Right kidney (tissue), 1 donor: Measurements from ENCODE around the gene CLIC5.
A peak's percentile ranks its signal among the peaks of the same experiment; 100 is the strongest.
"Not testable (repeated sequence)": the region's sequence is repeated elsewhere in the genome, so short reads cannot be mapped to it uniquely, and the experiment has no call there.

Experiments used
- DNase-seq: peaks from one replicate; pipeline ENCODE4 v3.0.0-alpha.2; 2016

Gene CLIC5

DNA sequence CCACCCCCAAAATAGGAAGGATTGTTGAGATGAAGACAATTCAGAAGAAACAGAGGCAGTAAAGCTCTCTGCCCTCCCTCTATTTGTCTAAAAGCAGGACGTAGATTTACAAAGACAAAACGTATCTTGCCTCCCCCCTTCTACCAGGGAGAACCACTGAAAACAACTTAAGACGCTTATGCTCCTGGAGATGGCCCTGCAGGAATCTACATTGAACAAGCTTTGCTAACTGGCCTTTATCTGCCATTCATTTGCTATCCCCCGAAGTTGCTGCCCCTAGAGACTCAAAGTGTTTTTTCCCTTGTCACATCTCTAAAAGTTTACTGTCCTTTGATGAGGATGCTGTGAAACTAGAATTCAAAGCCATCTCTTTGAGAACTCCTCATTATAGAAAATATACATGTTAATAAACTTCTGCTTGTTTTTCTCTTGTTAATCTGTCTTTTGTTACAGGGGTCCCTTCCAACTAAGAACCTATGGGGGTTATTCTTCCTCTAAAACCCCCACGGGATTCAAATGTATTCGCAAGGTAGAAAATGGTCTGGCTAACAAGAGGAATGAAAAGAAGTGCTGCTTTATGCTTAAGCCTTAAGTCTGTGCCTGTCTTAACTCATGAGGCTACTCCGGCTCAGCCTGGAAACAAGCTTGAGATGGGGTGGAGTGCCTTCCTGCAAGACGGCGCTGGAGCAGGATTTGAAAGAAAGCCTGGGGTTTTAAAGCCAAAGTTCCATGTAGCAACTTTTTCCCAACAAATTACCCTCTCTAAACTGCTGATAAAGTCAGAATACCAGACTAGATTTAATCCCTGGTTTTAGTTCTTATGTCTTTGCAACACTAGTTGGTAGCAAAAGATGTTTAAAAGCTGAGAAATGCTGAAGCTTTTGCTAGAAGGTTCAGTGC, 88.0 kb downstream of the CLIC5 start:
- DNase-seq = no peak

- DNase-seq = not testable (repeated sequence)
Measured at GRCh38 chr6:45926423-45926822, 89.2 kb downstream of the CLIC5 start.

GRCh38 chr6:45924763-45925342, 90.8 kb downstream of the CLIC5 start:
- DNase-seq = no peak

- DNase-seq = no peak
Measured at GRCh38 chr6:45923831-45924391, 91.7 kb downstream of the CLIC5 start.

DNA sequence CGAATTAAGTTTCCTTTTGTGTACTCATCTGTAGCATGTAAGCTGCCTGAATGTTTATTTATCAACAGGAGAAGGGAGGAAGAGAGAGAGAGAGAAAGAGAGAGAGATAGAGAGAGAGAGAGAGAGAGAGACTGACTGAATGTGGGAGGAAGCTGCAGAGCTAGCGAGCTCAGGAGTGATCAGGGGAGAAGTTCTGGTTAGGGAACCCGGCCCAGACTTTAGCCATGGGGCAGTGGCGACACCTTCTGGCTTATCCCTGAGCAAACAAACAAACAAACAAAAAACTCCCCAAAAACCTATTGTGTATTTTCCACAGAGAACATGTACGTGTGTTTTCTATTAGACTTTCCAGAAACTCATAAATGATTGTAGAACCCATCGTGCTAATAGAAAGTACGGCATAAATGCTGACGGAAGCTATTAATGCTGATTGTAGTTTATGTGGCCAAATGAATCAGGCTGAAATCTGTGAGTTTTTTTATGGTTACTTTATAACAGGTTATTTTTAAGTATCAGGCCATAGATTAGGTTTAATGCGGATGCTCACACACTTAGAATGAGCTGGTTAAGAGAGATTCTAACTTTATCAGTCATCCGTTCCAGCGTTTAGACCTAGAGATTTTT, 92.8 kb downstream of the CLIC5 start:
- DNase-seq = peak; percentile 47

DNA sequence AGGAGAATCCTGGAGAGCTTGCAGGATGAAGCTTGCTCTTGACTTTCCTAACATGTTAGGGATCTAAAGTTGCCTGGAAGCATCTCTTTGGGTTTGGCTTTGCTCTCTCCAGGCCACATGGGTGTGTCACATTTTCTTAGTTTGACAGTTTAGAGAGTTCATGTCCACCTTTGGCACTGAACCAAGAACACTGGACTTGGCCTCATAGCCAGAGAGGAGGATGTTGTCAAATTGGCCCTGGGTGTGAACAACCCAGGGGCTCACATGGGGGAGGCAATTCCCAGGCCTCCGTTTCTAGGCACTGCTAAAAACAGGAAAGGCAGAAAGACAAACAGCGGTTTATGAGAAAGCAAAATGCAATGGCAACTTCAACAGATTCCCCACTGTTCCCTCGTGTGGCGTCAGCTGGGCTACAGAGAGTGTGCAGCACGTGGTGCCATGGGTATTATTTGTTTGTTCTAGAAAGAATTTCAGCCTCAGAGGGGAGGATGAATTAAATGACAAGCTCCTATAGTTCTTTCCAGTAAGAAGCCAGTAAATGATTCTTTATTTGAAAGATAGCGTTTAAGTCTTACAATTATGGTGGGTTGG, 93.9 kb downstream of the CLIC5 start:
- DNase-seq = no peak

- no peak for DNase-seq
Measured at GRCh38 chr6:45920819-45921511, 94.7 kb downstream of the CLIC5 start.

GRCh38 chr6:45917439-45917838, 98.2 kb downstream of the CLIC5 start:
- no peak for DNase-seq

DNA sequence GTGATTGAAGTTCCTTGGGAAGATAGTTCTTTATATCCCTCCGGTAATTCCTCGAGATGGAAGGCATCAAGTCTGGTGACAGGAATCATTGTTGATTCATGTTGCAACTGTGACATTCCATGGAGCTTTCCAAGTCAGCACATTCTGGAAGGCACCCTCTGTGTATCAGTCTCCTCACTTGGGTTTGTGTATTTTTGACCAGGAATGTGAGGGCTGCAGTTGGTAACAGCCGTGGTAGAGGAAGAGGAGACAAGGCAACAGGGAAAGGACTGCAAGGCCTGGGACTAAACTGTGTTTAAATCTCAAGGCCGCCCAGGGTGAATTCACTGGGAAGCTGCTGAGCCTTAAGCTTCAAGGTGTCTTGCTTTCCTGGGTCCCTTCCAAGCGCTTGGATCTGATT, 99.0 kb downstream of the CLIC5 start:
- DNase-seq = no peak

GRCh38 chr6:45915780-45916468, 99.7 kb downstream of the CLIC5 start:
- no peak for DNase-seq

- no peak for DNase-seq
Measured at GRCh38 chr6:45911691-45912090, 104.0 kb downstream of the CLIC5 start.

DNA sequence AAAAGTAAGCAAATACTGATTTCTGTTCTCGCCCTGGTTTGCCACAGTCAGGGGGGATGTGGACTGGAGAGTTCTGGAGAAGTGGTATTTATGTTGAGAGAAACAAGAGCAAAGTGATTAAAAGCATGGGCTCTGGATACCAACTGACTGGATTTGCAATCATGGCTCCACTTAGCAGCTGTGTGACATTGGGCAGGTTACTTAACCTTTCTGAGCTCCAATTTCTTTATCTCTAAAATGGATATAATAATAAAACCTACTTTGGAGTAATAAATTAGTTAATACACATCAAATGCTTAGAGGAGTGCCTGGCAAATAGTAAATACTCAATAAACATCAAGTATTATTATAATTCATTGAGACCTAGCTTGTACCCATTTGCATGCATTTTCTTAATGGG, 111.7 kb downstream of the CLIC5 start:
- no peak for DNase-seq

- DNase-seq = no peak
Measured at GRCh38 chr6:45902984-45903383, 112.7 kb downstream of the CLIC5 start.

- DNase-seq = no peak
Measured at GRCh38 chr6:45901767-45902650, 113.7 kb downstream of the CLIC5 start.

- no peak for DNase-seq
Measured at GRCh38 chr6:45900808-45901752, 114.6 kb downstream of the CLIC5 start.

DNA sequence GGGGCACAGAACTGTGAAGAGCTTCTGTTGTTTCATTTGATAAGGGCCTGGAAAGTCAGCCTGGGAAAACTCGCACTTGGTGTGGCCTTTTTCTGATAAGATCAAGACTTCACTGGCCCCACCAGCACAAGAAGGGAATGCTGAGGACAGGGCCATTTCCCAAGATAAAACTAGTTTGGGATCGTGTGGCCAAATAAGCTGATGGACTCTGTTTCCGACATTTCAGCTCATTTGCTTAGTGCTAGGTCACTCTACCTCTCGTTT, 116.0 kb downstream of the CLIC5 start:
- DNase-seq = no peak

DNA sequence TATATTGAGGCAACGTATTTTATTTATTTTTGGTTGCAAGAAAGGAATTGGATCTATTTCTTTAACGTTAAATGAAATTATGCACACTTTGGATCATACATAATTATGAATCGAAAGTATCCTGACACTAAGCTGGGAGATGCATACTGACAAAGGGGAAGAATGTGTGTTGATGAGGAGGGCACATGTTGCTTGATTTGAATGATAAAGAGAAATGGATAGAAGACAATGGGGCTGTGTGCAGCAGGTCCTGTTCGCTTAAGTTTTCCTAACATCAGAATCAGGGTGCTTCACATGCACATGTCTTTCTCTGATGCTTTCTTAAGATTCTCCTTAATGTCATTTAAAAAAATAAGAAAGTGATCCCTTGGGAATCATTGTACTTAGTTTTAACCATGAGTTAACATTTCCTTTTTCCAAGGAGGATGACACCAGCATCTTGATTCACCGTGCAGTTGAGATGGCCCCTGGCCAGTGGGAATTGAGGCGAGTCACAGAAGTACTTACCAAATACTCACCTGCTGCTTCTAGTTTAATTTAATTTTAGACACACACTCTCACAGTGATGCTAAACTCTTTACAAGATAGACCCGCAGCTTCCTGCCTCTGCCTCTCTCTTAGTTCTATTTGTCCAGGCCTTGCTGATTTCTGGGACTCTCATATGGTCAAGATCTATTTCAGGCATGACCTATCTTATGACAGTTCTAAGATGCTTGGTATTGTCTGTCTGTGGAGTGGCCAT, 116.5 kb downstream of the CLIC5 start:
- DNase-seq = no peak

- DNase-seq = no peak
Measured at GRCh38 chr6:45896783-45897441, 118.7 kb downstream of the CLIC5 start.
